ENCODE data around the gene PCCA.
"Not testable (repeated sequence)": the region's sequence is repeated elsewhere in the genome, so short reads cannot be mapped to it uniquely, and the experiment has no call there.

PCCA gene

GRCh38 chr13:100208002-100208401, 119.1 kb downstream of the PCCA start:
- H3K36me3 ChIP-seq (ENCODE audit: control insufficient read depth, insufficient read depth, low read length): no peaks in the 10 kb centered on the region; the same call in 1 of the 2 replicates
- H3K27me3 ChIP-seq (ENCODE audit: control insufficient read depth, insufficient read depth, low read length): no peaks in the 10 kb centered on the region
- no peak overlapping the region for H3K4me3 ChIP-seq (ENCODE audit: low read length)
- no peaks in the 10 kb centered on the region for H3K4me1 ChIP-seq (ENCODE audit: control insufficient read depth, insufficient read depth, low read length)
- no CpG with 5 or more reads among the region's 4 CpGs for WGBS (ENCODE audit: insufficient coverage, insufficient read length)
- DNase-seq (ENCODE audit: low read depth, low spot score): no peak
- no peak overlapping the region for H3K27ac ChIP-seq (ENCODE audit: low read length)
- no peaks in the 10 kb centered on the region for H3K9me3 ChIP-seq (ENCODE audit: control insufficient read depth, insufficient read depth, low read length)

GRCh38 chr13:100208626-100209025, 119.7 kb downstream of the PCCA start:
- WGBS (ENCODE audit: insufficient coverage, insufficient read length): no CpG with 5 or more reads among the region's 2 CpGs
- Histone ChIP-seq H3K4me1 (ENCODE audit: control insufficient read depth, insufficient read depth, low read length) (no peaks in the 10 kb centered on the region), H3K9me3 (ENCODE audit: control insufficient read depth, insufficient read depth, low read length) (no peaks in the 10 kb centered on the region), H3K27ac (ENCODE audit: low read length) (no peak overlapping the region), H3K36me3 (ENCODE audit: control insufficient read depth, insufficient read depth, low read length) (no peaks in the 10 kb centered on the region; the same call in 1 of the 2 replicates), H3K27me3 (ENCODE audit: control insufficient read depth, insufficient read depth, low read length) (no peaks in the 10 kb centered on the region), H3K4me3 (ENCODE audit: low read length) (no peak overlapping the region)
- DNase-seq (ENCODE audit: low read depth, low spot score): no peak

- Histone ChIP-seq H3K4me3 (ENCODE audit: low read length) (no peak overlapping the region), H3K4me1 (ENCODE audit: control insufficient read depth, insufficient read depth, low read length) (no peaks in the 10 kb centered on the region), H3K36me3 (ENCODE audit: control insufficient read depth, insufficient read depth, low read length) (no peaks in the 10 kb centered on the region; the same call in 1 of the 2 replicates), H3K27ac (ENCODE audit: low read length) (no peak overlapping the region), H3K27me3 (ENCODE audit: control insufficient read depth, insufficient read depth, low read length) (no peaks in the 10 kb centered on the region), H3K9me3 (ENCODE audit: control insufficient read depth, insufficient read depth, low read length) (no peaks in the 10 kb centered on the region)
- no CpG with 5 or more reads among the region's 8 CpGs for WGBS (ENCODE audit: insufficient coverage, insufficient read length)
- no peak for DNase-seq (ENCODE audit: low read depth, low spot score)
Measured at GRCh38 chr13:100209857-100210825, 121.2 kb downstream of the PCCA start.

DNA sequence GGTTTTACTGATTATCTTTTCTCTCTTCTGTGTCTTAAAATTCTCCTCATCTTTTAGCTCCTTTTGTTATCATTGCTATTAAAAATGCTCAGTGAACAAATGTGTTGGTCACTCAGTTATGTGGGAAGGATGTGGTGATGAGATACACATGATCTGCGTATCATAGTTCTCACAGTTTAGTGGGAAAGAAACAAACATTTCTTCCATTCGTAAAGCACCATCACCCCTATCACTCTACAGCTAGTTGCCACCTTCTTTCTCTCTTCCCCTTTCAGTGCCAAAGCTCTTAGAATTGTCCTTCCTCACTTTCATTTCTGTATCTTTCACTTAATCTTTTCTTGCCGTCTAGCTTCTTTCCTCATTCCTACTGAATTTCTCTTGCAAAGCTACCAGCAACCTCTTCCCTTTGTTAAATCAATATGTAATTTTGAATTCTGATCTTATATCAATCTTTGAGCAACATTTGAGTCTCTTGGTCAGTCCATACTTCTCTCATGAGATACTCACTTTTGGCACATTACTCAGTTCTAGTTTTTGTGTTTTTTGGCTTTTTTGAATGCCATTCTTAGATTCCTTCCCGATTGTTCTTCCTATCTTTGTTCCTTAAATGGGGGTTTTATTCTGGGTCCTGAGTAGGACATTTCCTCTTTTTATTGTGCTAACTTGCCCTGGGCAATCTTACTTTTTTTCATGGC, 122.3 kb downstream of the PCCA start:
- no peaks in the 10 kb centered on the region; the same call in 1 of the 2 replicates for H3K36me3 ChIP-seq (ENCODE audit: control insufficient read depth, insufficient read depth, low read length)
- H3K4me3 ChIP-seq (ENCODE audit: low read length): no peak overlapping the region
- DNase-seq (ENCODE audit: low read depth, low spot score): no peak
- H3K27me3 ChIP-seq (ENCODE audit: control insufficient read depth, insufficient read depth, low read length): no peaks in the 10 kb centered on the region
- H3K4me1 ChIP-seq (ENCODE audit: control insufficient read depth, insufficient read depth, low read length): no peaks in the 10 kb centered on the region
- no CpG with 5 or more reads among the region's 4 CpGs for WGBS (ENCODE audit: insufficient coverage, insufficient read length)
- no peaks in the 10 kb centered on the region for H3K9me3 ChIP-seq (ENCODE audit: control insufficient read depth, insufficient read depth, low read length)
- no peak overlapping the region for H3K27ac ChIP-seq (ENCODE audit: low read length)

GRCh38 chr13:100212904-100213553, 124.1 kb downstream of the PCCA start:
- H3K27ac ChIP-seq (ENCODE audit: low read length): no peak overlapping the region

DNA sequence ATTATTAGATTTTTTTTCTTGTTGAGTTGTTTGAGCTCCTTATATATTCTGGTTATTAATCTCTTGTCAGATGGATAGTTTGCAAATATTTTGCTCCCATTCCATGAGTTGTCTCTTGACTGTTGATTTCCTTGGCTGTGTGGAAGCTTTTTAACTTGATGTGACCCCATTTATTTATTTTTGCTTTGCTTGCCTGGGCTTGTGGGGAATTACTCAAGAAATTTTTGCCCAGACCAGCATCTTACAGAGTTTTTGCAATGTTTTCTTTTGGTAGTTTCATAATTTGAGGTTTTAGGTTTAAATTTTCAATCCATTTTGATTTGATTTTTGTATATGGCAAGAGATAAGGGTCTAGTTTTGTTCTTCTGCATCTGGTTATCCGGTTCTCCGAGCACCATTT, 124.7 kb downstream of the PCCA start:
- H3K4me1 ChIP-seq (ENCODE audit: control insufficient read depth, insufficient read depth, low read length): no peaks in the 10 kb centered on the region
- no peaks in the 10 kb centered on the region for H3K27me3 ChIP-seq (ENCODE audit: control insufficient read depth, insufficient read depth, low read length)
- no peak overlapping the region for H3K4me3 ChIP-seq (ENCODE audit: low read length)
- no peak for DNase-seq (ENCODE audit: low read depth, low spot score)
- WGBS (ENCODE audit: insufficient coverage, insufficient read length): no CpG with 5 or more reads among the region's 2 CpGs
- no peak overlapping the region for H3K27ac ChIP-seq (ENCODE audit: low read length)
- H3K36me3 ChIP-seq (ENCODE audit: control insufficient read depth, insufficient read depth, low read length): no peaks in the 10 kb centered on the region; the same call in 1 of the 2 replicates
- H3K9me3 ChIP-seq (ENCODE audit: control insufficient read depth, insufficient read depth, low read length): no peaks in the 10 kb centered on the region

More at GRCh38 chr13:100212904-100213553, 124.1 kb downstream of the PCCA start:
- Histone ChIP-seq H3K9me3 (ENCODE audit: control insufficient read depth, insufficient read depth, low read length) (no peaks in the 10 kb centered on the region), H3K36me3 (ENCODE audit: control insufficient read depth, insufficient read depth, low read length) (no peaks in the 10 kb centered on the region; the same call in 1 of the 2 replicates), H3K4me1 (ENCODE audit: control insufficient read depth, insufficient read depth, low read length) (no peaks in the 10 kb centered on the region), H3K4me3 (ENCODE audit: low read length) (no peak overlapping the region), H3K27me3 (ENCODE audit: control insufficient read depth, insufficient read depth, low read length) (no peaks in the 10 kb centered on the region)
- no CpG with 5 or more reads among the region's 2 CpGs for WGBS (ENCODE audit: insufficient coverage, insufficient read length)
- no peak for DNase-seq (ENCODE audit: low read depth, low spot score)

DNA sequence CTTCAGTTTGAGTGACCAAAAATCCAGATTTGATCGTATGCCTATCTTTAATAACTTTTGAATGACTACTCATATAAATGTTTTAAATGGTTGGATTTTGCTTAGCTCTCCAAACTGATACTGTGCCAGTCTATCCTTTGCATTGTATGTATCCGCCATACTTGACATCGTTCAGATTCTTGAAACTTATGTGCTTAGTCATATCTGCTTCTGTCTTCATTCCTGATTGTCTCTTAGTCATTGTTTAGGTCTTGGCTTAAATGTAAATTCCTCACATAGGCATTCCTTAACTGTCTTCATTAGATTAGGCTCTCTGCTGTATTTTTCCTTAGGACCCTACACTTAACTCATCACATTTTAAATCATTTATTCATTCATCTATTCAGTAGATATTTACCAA, 126.0 kb downstream of the PCCA start:
- H3K9me3 ChIP-seq (ENCODE audit: control insufficient read depth, insufficient read depth, low read length): no peaks in the 10 kb centered on the region
- no peaks in the 10 kb centered on the region for H3K27me3 ChIP-seq (ENCODE audit: control insufficient read depth, insufficient read depth, low read length)
- H3K4me3 ChIP-seq (ENCODE audit: low read length): no peak overlapping the region
- no CpG with 5 or more reads among the region's 3 CpGs for WGBS (ENCODE audit: insufficient coverage, insufficient read length)
- H3K4me1 ChIP-seq (ENCODE audit: control insufficient read depth, insufficient read depth, low read length): no peaks in the 10 kb centered on the region
- H3K27ac ChIP-seq (ENCODE audit: low read length): no peak overlapping the region
- no peak for DNase-seq (ENCODE audit: low read depth, low spot score)
- H3K36me3 ChIP-seq (ENCODE audit: control insufficient read depth, insufficient read depth, low read length): no peaks in the 10 kb centered on the region; the same call in 1 of the 2 replicates

DNA sequence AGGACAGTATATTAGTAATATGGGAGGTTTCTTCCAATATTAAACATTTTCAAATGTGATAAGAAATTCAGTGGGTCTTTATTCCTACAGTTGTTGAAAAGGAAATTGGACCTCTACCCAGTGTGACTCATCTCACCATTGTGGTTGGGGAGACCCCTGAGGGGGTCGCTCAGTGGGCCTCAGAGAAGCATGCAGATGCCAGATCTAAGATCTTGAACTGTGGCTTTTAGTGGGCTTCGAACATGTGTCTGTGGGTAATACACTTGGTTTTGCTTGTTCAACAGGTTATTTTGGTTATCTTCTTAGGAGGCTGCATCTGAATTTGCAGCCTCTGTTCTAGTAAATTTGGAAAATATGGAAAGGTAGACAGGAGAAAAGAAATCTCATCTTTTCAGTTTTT, 132.3 kb downstream of the PCCA start:
- H3K36me3 ChIP-seq (ENCODE audit: control insufficient read depth, insufficient read depth, low read length): no peaks in the 10 kb centered on the region
- no peak overlapping the region for H3K27ac ChIP-seq (ENCODE audit: low read length)
- no peaks in the 10 kb centered on the region for H3K9me3 ChIP-seq (ENCODE audit: control insufficient read depth, insufficient read depth, low read length)
- no CpG with 5 or more reads among the region's 2 CpGs for WGBS (ENCODE audit: insufficient coverage, insufficient read length)
- no peaks in the 10 kb centered on the region for H3K27me3 ChIP-seq (ENCODE audit: control insufficient read depth, insufficient read depth, low read length)
- no peak for DNase-seq (ENCODE audit: low read depth, low spot score)
- H3K4me1 ChIP-seq (ENCODE audit: control insufficient read depth, insufficient read depth, low read length): no peaks in the 10 kb centered on the region
- no peak overlapping the region for H3K4me3 ChIP-seq (ENCODE audit: low read length)

DNA sequence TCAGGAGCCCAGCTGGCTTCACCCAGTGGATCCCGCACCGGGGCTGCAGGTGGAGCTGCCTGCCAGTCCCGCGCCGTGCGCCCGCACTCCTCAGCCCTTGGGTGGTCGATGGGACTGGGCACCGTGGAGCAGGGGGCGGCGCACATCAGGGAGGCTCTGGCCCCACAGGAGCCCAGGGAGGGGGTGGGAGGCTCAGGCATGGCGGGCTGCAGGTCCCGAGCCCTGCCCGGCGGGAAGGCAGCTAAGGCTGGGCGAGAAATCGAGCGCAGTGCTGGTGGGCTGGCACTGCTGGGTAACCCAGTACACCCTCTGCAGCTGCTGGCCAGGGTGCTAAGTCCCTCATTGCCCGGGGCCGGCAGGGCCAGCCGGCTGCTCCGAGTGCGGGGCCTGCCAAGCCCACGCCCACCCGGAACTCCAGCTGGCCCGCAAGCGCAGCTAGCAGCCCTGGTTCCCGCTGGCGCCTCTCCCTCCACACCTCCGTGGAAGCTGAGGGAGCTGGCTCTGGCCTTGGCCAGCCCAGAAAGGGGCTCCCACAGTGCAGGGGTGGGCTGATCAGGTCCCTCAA, 135.2 kb downstream of the PCCA start:
- DNase-seq (ENCODE audit: low read depth, low spot score); H3K4me1 ChIP-seq (ENCODE audit: control insufficient read depth, insufficient read depth, low read length); H3K27me3 ChIP-seq (ENCODE audit: control insufficient read depth, insufficient read depth, low read length); H3K36me3 ChIP-seq (ENCODE audit: control insufficient read depth, insufficient read depth, low read length); H3K4me3 ChIP-seq (ENCODE audit: low read length); H3K9me3 ChIP-seq (ENCODE audit: control insufficient read depth, insufficient read depth, low read length); H3K27ac ChIP-seq (ENCODE audit: low read length): not testable (repeated sequence)
- no CpG with 5 or more reads among the region's 30 CpGs for WGBS (ENCODE audit: insufficient coverage, insufficient read length)

DNA sequence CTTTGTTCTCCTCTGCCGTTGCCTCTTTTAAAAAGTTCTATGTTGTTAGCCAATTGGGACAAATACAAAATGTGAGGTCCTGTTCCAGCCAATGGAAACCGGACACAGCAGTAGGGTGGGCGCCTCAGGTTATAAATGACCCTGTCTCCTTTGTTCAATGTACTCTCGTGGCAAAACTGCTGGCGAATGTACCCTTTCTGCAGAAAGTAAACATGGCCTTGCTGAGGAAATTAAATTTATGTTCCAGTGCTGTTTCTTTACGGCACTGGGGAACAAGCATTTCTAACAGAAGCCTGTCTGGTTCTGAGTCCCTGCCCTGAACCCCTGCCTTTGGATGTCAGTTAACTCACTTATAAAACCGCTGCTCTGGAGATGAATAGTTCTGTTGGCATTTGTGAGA, 140.7 kb downstream of the PCCA start:
- DNase-seq (ENCODE audit: low read depth, low spot score): no peak
- H3K4me3 ChIP-seq (ENCODE audit: low read length): no peak overlapping the region
- H3K4me1 ChIP-seq (ENCODE audit: control insufficient read depth, insufficient read depth, low read length): no peaks in the 10 kb centered on the region; the same call in 1 of the 2 replicates
- H3K9me3 ChIP-seq (ENCODE audit: control insufficient read depth, insufficient read depth, low read length): no peaks in the 10 kb centered on the region
- no peak overlapping the region for H3K27ac ChIP-seq (ENCODE audit: low read length)
- no peaks in the 10 kb centered on the region for H3K27me3 ChIP-seq (ENCODE audit: control insufficient read depth, insufficient read depth, low read length)
- WGBS (ENCODE audit: insufficient coverage, insufficient read length): no CpG with 5 or more reads among the region's 7 CpGs
- no peaks in the 10 kb centered on the region for H3K36me3 ChIP-seq (ENCODE audit: control insufficient read depth, insufficient read depth, low read length)
